K562 treated with DMSO at 1 percent for 24 hours (cell line): ENCODE measurements around the gene TNPO1. TPM values are rescaled to one million over a fixed set of nuclear protein-coding genes. Genes with fewer than 3 reads are reported as not detected.

ENCODE experiments used
- total RNA-seq: library from RNA; unstranded; fragments of 300-600 nt; gene quantifications from 2 replicates; pipeline ENCODE4 v1.2.3, GENCODE V29; 2022; ENCODE audit warnings: low read depth; ENCODE audit not compliant: insufficient read depth

TNPO1 gene
- total RNA-seq: 44.1 and 54.3 TPM in 2 replicates

GRCh38 chr5:72816284-72817075 lies at the start of gene TNPO1:
Gene TNPO1, plus strand, starts transcription at chr5:72816661. Its CDS starts 77 bp downstream, at chr5:72816738.

DNA sequence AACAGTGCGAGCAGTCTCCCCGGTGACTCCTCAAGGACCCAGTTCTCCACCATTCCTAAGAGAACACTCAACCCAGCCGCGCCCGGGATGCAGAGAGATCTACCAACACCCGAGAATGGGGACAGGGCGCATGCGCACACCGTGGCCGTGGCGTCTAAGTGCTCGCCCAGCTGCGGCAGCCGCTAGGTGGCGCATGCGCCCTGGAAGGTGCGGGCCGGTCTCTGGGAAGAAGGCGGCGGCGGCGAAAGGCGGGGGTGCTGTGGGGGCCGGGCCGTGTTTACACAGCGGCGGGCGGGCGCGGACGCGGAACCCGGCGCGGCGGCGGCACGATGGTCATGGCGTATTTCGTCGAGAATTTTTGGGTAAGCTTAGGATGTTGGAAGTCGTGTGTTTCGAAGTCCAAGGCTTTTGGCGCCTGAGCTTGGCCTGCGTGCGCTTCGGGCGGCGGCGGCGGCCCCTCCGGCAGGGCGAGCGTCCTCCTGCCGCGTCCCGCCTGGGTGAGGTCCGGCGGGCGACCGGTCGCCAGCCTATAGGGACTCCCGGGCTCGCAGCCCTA lies 139.4 kb downstream of the TNPO1 start, which contains the start of gene FCHO2:
Gene FCHO2 (plus strand): TSS at position 274 of the 556 bp plus-strand sequence. CDS start 56 bp downstream, at position 330.

Other genes starting within 250 kb of the TNPO1 start
- 4.8 and 12.7 TPM in 2 replicates for gene FCHO2, start 139.4 kb downstream of the TNPO1 start, total RNA-seq